Fibroblast of peridontal ligament (primary cell): Measurements from ENCODE around the gene CBLC.
"Not testable (repeated sequence)": the region's sequence is repeated elsewhere in the genome, so short reads cannot be mapped to it uniquely, and the experiment has no call there.

Experiments used
- DNase-seq: peaks from one replicate; pipeline ENCODE4 v3.0.0-alpha.2; 2010; ENCODE audit errors: extremely low read depth

Gene CBLC

DNA sequence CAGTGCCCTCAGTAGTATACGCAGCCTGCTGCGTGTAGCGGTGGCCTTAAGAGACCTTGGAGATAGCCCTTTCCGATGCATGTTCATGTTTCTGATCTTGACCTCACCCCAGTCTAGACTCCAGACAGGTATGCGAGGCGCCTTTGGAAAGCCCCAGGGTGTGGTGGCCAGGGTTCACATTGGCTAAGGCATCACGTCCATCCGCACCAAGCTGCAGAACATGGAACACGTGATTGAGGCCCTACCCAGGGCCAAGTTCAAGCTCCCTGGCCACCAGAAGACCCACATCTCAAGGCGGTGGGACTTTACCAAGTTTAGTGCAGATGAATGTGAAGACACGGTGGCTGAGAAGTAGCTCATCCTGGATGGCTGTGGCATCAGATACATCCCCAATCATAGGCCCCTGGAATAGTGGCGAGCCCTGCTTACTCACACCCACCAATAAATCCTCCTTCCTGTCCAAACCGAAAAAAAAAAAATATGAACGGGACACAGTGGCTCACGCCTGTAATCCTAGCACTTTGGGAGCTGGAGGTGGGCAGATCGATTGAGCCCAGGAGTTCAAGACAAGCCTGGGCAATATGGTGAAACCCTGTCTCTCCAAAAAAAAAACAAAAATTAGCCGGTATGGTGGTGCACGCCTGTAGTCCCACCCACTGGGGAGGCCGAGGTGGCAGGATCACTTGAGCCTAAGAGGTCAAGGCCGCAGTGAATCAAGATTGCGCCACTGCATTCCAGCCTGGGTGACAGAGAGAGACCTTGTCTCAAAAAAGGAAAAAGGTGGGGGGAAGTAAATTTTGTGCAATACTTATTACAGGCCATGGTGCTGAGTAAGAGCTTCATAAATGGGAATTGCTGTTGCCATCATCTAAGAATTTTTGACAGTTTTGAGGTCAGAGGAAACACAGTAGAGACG, 12.4 kb upstream of the CBLC start:
- DNase-seq = no peak

DNA sequence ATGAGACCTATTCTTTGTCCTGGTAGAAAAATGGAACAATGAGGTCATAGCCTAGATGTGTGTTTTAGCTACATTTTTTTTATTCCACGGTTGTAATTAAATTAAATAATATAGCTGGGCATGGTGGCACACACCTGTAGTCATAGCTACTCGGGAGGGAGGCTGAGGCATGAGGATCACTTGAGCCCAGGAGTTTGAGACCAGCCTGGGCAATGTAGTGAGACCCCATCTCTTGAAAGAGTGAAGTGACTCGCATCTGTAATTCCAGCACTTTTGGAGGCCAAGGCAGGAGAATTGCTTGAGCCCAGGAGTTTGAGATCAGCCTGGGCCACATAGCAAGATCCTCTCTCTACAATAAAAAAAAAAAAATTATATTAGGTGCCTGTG, 11.7 kb upstream of the CBLC start:
- DNase-seq = no peak

DNA sequence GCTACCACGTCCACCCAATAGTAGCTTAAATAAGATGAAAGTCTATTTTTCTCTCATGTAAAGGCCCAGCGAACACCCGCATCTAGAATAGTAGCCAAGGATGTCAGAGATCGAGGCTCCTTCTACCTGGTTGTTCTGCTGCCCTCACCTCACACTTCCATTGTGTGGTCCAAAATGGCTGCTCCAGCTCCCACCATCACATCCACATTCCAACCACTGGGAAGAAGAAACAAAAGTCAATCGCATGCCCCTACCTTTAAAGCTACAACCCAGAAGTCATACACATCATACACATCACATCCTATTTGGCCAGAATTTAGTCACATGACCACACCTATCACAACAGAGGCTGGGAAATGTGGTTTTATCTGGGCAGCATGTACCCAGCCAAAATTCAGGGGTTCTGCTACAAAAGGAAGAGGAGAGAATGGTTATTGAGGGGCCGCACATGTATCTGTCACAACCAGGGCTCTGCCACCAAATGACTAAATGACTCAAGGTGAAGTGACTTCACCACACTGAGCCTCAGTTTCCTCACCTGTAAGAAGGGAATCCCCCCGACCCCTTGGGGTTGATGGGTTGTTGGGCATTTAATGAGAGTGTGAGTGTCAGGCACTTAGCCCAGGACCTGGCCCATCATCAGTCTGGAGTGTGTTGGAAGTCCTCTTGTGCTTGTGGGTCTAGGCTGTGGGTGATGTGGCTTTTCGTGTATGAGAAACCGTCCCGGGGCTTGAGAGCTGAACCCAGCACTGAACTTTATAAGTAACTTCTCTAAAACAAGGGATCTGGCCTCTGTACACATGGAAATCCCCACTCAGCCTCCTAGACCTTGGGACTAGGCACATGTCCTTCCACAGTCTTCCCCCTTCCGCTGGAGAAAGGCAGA, 10.2 kb upstream of the CBLC start:
- no peak for DNase-seq

DNA sequence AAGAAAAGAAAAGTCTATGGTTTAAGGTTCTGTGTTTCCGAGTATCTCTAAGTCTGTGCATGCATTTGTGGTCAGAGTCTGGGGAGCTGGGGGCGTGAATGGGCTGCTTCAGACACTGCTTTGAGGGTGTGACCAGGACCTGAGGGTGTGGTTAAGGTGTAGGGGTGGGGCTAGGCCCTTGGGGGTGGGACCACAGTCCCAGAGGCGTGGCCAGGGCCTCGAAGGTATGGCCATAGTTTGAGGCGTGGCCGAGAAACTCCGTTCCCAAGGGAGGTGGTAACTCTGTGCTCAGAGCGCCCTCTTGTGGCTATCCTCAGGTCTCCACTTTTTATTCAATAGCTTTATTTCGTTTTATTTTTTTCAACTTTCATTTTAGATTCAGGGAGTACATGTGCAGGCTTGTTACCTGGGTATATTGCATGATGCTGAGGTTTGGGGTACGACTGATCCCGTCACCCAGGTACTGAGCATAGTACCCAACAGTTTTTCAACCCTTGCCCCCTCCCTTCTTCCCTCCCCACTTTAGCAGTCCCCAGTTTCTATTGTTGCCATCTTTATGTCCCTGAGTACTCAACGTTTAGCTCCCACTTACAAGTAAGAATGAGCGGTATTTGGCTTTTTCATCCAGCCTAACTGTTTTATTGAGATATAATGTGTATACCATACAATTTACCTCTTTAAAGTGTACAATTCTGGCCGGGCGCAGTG, 7.0 kb upstream of the CBLC start:
- peak; percentile 93 for DNase-seq

DNA sequence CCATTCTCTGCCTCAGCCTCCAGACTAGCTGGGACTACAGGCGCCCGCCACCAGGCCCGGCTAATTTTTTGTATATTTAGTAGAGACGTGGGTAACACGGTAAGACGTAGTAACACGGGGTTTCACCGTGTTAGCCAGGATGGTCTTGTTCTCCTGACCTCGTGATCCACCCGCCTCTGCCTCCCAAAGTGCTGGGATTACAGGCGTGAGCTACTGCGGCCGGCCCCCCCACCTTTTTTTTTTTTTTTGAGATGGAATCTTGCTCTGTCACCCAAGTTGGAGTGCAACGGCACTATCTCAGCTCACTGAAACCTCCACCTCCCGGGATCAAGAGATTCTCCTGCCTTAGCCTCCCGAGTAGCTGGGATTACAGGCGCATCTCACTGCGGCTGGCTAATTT, 5.5 kb upstream of the CBLC start:
- DNase-seq = not testable (repeated sequence)

DNA sequence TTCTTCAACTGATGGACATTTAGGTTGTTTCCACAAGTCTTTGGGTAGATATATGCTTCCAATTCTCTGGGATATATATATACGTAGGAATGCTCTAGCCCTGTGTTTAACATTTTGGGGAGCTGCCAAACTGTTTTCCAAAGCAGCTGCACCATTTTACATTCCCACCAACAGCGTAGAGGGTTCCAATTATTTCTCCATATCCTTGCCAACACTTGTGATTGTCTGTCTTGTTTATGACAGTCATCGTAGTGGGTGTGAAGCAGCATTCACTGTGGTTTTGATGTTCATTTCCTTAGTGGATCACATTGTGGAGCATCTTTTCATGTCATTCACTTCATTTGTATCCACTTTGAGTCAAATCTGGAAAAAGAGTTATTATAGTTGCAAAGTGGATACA, 4.7 kb upstream of the CBLC start:
- no peak for DNase-seq

DNA sequence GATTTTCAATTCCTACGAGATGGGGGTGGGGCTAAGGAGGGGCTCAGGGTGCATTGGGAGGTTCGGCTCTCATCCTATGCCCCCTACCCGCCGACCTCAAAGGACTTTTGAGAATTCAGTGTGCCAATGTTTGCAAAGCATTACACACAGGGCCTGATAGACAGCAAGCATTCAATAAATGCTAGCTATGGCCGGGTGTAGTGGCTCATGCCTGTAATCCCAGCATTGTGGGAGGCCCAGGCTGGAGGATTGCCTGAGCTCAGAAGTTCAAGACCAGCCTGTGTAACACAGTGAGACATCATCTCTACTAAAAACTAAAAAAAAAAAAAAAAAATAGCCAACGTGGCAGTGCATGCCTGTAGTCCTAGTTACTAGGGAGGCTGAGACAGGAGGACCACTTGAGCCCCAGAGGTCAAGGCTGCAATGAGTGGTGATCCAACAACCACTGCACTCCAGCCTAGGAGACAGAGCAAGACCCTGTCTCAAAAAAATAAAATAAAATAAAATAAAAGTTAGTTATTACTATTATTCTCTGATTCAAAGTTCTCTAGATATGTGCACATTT, 1.9 kb upstream of the CBLC start:
- no peak for DNase-seq

DNA sequence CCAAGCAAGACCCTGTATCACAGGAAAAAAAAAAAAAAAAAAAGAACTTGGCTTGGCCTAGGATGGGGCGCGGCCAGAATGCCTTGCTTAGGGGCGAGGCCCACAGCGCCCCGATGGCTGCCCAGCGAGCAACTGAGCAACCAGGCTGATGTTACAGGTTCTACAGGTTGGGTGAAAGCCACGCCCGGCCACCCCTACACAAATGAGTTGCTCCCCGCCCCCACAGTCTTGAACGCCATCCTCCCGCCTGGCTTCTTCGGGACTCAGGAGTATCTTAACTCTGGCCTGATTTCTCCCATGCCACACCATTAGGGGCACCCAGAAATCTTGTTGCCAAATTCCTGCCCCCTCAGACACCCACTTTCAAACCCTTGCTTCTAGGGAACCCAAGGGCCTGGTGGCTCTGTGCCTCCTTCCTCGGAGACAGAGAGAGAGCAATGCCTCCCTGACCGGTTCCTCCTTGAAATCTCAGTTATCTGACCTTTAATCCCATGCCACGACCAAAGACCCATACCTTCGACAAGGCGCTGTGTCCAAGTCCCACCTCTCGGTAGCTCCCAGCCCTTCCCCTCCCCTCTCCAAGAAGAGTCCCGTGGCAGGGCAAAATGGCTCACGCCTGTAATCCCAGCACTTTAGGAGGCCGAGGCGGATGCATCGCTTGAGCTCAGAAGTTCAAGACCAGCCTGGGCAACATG, 1.1 kb upstream of the CBLC start:
- no peak for DNase-seq

DNA sequence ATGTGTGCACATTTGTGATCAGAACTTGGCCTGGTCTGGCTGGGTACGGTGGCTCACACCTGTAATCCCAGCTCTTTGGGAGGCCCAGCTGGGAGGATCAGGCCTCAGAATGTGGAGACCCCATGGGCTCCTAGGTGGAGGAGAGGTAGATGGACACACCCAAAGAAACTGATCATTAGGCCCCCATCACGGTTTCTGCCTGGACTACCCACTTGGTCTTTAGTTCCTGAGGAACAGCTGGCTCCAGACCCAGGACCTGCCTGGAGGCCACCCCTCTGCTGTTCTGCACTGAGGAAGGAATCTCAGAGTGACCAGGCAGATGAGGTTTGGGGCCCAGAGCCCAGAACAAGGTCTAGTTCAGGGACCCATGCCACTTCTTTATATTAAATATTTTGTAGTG, 1.5 kb downstream of the CBLC start:
- no peak for DNase-seq

DNA sequence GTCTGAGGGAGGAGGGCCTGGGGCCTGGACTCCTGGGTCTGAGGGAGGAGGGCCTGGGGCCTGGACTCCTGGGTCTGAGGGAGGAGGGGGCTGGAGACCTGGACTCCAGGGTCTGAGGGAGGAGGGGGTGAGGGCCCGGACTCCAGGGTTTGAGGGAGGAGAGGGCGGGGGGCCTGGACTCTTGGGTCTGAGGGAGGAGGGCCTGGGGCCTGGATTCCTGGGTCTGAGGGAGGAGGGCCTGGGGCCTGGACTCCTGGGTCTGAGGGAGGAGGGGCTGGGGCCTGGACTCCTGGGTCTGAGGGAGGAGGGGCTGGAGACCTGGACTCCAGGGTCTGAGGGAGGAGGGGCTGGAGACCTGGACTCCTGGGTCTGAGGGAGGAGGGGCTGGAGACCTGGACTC, 4.0 kb downstream of the CBLC start:
- DNase-seq = not testable (repeated sequence)

DNA sequence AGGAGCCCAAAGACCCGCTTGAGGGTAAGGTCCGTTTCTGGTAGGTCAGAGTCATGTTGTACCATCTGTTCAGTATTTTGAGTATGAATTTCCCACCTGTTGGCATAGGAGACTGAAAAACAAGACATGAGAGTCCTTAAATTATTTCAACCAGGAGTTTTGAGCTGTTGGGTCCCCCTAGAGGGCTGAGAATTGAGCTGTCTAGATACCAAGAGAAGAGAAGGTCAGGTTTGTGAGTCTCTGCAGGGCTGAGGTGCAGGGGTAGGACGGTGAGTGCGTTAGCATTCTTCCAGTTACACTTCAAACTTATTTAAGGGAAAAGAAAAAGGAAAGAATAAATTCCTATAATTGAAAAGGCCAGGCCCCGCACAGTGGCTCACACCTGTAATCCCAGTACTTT, 5.0 kb downstream of the CBLC start:
- DNase-seq = no peak

DNA sequence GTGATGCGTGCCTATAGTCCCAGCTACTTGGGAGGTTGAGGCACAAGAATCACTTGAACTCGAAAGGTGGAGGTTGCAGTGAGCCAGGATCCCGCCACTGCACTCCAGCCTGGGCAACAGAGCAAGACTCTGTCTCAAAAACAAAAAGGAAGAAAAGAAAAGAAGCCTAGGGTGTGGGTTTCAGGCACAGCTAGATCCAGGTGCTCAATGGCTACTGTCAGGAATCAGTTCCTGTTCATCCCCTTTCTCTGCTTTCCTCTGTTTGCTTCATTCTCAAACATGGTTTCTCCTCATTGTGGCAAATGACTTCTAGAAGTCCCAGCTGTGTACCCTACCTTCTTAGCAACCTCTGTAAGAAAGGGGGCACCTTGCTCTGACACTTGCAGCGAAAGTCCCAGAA, 5.9 kb downstream of the CBLC start:
- no peak for DNase-seq

DNA sequence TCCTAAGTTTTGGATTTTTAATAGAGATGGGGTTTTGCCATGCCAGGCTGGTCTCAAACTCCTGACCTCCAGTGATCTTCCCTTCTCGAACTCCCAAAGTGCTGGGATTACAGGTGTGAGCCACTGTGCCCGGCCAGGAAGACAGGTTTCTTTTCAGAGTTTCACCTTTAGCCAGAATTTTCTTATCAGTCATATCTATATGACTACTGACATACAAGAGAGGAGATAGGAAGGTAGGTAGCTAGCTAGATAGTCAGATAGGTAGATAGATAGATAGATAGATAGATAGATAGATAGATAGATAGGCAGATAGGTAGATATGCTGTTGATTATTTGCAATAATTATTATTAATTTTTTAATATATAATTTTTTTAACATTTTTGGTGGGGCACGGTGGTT, 7.6 kb downstream of the CBLC start:
- DNase-seq = no peak

DNA sequence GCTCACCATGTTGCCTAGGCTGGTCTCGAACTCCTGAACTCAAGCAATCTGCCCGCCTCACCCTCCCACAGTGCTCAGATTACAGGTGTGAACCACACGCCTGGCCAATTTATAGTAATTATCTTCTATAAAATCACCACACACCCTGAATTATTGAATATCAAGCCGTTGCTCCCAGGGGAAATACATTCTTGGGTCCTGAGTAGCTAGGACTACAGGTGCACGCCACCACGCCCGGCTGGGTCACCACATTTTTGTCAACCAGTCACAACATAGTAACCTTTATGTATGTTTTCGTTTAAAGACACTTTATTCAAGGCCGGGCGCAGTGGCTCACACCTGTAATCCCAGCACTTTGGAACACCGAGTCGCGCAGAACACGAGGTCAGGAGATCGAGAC, 8.3 kb downstream of the CBLC start:
- no peak for DNase-seq

DNA sequence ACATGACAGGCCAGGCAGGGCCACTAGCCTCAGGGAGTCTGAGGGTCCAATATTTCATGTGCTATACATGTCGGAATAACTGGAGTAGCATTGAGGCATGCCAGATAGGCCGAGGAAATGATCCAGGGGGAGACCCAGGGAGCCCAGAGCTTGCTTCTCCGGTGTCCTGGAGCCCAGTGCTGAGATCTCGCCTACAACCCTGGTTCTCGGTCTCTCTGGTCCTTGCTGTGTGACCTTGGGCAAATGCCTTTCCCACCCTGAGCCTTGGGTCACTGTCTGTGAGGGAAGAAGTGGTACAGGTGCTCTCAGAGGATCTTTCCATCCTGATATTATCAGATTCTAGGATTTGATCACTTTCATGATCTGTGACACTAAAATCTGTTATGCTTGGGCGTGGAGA, 11.3 kb downstream of the CBLC start:
- DNase-seq = no peak

DNA sequence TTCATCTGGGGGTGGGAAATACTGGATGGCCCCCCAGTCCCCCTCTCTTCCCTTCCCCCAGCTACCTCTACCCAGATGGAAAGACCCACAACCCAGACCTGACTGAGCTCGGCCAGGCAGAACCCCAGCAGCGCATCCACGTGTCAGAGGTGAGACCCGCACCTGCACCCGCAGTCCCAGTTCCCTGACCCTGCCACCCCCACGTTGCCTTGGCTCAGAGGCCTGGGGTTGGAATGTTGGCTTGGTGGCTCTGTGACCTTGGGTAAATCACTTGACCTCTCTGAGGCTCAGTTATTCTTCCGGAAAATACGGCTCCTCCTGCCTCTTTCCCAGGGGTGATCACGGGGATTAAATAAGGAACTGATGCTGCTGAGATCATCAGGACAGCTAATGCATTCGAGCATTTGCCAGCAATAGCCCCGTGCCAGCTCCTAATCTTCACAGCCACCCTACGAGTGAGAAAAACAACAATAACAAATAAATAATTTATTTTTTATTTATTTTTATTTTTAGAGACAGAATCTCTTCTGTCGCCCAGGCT, 12.3 kb downstream of the CBLC start:
- no peak for DNase-seq

DNA sequence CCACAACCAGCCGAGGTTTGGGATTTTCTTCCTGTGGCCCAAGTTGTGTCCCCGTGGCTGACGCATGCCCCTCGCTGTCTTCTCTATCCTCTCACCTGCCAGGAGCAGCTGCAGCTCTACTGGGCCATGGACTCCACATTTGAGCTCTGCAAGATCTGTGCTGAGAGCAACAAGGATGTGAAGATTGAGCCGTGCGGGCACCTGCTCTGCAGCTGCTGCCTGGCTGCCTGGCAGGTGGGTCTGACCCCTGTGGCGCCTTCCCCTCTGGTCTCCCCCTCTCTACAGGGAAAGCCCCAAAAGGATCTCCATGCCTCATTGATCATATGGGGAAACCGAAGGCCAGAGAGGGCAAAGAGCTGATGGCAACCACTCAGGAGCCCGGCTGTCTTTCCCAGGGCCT, 14.6 kb downstream of the CBLC start:
- no peak for DNase-seq

DNA sequence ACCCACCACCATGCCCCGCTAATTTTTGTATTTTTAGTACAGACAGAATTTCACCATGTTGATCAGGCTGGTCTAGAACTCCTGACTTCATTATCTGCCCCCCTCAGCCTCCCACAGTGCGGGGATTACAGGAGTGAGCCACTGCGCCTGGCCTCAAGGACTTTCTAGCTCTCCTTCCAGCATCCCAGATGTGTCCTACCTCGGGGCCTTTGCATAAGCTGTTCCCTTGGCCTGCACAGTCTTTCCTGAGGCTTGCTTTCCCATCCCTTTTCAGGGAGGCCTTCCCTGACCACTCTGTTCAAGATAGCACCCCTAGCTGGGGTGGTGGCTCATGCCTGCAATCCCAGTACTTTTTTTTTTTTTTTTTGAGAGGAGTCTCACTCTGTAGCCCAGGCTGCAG, 16.9 kb downstream of the CBLC start:
- no peak for DNase-seq

DNA sequence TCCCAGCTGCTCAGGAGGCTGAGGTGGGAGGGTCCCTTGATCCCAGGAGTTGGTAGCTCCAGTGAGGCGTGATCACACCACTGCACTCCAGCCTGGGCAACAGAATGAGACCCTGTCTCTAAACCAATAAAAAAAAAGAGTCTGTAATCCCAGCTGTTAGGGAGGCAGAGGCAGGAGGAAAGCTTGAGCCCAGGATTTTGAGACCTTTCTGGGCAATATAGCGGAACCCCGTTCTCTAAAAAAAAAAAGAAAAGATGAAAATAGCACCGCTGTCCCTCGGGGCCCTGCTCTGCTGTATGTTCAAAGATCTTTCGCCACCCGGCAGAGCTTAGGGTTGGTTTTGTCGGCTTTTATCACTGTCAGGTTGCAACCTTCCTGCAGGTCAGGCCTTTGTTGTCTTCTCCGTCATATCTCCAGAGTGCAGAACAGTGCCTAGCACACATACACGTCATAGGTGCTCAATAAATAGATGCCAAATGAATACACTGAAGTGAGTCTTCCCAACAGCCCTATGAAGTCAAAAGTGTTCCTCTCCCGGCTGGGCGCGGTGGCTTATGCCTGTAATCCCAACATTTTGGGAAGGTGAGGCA, 17.8 kb downstream of the CBLC start:
- no peak for DNase-seq

DNA sequence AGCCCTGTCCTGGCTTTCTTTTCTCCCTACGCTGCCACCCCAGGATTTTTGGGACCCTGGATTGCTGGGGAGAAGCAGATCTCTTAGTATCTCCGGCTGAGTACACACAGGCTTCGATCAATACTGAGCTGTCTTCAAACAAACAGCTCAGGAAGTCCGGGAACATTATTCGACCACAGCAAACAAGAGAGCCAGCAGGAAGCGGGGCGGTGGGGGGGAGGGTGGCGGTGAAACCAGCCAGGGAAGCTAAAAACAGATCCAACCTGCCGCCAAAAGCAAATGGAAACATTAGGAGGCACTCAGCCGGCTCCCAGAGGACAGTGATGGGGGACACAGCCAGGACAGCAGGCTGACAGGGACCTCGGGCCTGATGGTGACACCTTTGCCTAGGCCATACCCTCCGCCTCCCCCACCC, 19.0 kb downstream of the CBLC start:
- DNase-seq = no peak
